ENCODE measurements around the gene PGP.
"Not testable (repeated sequence)": the region's sequence is repeated elsewhere in the genome, so short reads cannot be mapped to it uniquely, and the experiment has no call there.

PGP gene

DNA sequence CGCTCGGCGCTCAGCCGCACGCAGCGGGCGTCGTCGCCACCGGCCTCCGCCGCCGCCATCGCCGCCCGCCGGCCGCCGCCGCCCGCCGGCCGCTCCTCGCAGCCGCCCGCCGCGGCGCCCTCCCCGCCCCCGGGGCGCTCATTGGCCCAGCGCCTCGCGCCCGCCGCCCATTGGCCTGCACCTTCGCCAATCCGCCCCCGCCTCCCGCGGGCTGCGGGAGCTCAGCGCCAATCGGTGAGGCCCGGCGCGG lies at the start of gene PGP:
Gene PGP (minus strand): TSS at position 122 of the 250 bp plus-strand sequence. CDS start 63 bp downstream, at position 59.
- no peak for TF ChIP-seq CTCF (IDR thresholded peaks at IDR 0.05; ENCODE audit: poor library complexity, severe bottlenecking)
- Histone ChIP-seq H3K9me3 (ENCODE audit: severe bottlenecking) (no peaks in the 10 kb centered on the region), H3K27ac (ENCODE audit: poor library complexity, severe bottlenecking) (peak within 1 kb of the TSS; percentile 84), H3K4me1 (ENCODE audit: insufficient read depth, poor library complexity, severe bottlenecking) (peaks cover 8% of the 10 kb centered on the region), H3K27me3 (ENCODE audit: insufficient read depth, poor library complexity, severe bottlenecking) (no peaks in the 10 kb centered on the region), H3K4me3 (ENCODE audit: severe bottlenecking) (peak within 1 kb of the TSS; percentile 76), H3K36me3 (ENCODE audit: low read depth) (peaks cover 20% of the 10 kb centered on the region)
- DNase-seq (ENCODE audit: low spot score) (no peak), ATAC-seq (ENCODE audit: low read depth) (peak; percentile 76; the same call in 2 of the 3 replicates)

- DNase-seq (ENCODE audit: low spot score); H3K4me3 ChIP-seq (ENCODE audit: severe bottlenecking); H3K27ac ChIP-seq (ENCODE audit: poor library complexity, severe bottlenecking); ATAC-seq (ENCODE audit: low read depth); H3K27me3 ChIP-seq (ENCODE audit: insufficient read depth, poor library complexity, severe bottlenecking); H3K4me1 ChIP-seq (ENCODE audit: insufficient read depth, poor library complexity, severe bottlenecking); H3K9me3 ChIP-seq (ENCODE audit: severe bottlenecking): not testable (repeated sequence)
- peaks cover 89% of the 10 kb centered on the region for H3K36me3 ChIP-seq (ENCODE audit: low read depth)
These were observed 48.4 kb upstream of the PGP start for GRCh38 chr16:2263026-2263425.

DNA sequence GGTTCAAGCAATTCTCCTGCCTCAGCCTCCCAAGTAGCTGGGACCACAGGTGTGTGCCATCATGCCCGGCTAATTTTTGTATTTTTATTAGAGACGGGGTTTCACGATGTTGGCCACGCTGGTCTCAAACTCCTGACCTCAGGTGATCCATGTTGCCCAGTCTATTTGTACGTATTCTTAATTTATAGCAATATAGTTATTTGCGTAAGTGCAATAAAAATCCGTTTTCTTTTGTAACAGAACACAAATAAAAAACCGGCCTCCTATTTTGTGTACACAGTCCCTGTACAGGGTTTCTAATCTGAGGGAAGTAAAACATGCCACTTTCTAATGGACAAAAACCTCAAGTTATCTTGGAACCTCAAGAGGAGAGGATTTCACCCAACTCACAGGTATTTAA lies 45.6 kb upstream of the PGP start:
- Histone ChIP-seq H3K9me3 (ENCODE audit: severe bottlenecking) (no peaks in the 10 kb centered on the region), H3K4me3 (ENCODE audit: severe bottlenecking) (no peak overlapping the region), H3K4me1 (ENCODE audit: insufficient read depth, poor library complexity, severe bottlenecking) (no peaks in the 10 kb centered on the region), H3K36me3 (ENCODE audit: low read depth) (peaks cover 100% of the 10 kb centered on the region), H3K27ac (ENCODE audit: poor library complexity, severe bottlenecking) (no peak overlapping the region), H3K27me3 (ENCODE audit: insufficient read depth, poor library complexity, severe bottlenecking) (no peaks in the 10 kb centered on the region)
- TF ChIP-seq CTCF (IDR thresholded peaks at IDR 0.05; ENCODE audit: poor library complexity, severe bottlenecking): no peak
- DNase-seq (ENCODE audit: low spot score) (no peak), ATAC-seq (ENCODE audit: low read depth) (no peak)

DNA sequence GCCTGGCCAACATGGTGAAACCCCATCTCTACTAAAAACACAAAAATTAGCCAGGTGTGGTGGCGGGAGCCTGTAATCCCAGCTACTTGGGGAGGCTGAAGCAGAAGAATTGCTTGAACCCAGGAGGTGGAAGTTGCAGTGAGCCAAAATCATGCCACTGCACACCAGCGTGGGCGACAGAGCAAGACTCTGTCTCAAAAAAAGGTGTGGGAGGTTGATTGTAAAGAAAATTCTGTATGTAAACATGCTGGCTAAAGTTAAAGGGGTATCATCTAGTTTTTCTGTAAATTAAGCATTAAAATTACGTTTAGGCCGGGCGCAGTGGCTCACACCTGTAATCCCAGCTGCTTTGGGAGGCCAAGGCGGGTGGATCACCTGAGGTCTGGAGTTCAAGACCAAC lies 43.9 kb upstream of the PGP start:
- H3K9me3 ChIP-seq (ENCODE audit: severe bottlenecking); H3K27me3 ChIP-seq (ENCODE audit: insufficient read depth, poor library complexity, severe bottlenecking); H3K4me3 ChIP-seq (ENCODE audit: severe bottlenecking); H3K27ac ChIP-seq (ENCODE audit: poor library complexity, severe bottlenecking); ATAC-seq (ENCODE audit: low read depth); H3K4me1 ChIP-seq (ENCODE audit: insufficient read depth, poor library complexity, severe bottlenecking); DNase-seq (ENCODE audit: low spot score): not testable (repeated sequence)
- H3K36me3 ChIP-seq (ENCODE audit: low read depth): peaks cover 99% of the 10 kb centered on the region

GRCh38 chr16:2257726-2258125 lies 43.1 kb upstream of the PGP start:
- Histone ChIP-seq H3K27ac (ENCODE audit: poor library complexity, severe bottlenecking) (no peak overlapping the region), H3K4me1 (ENCODE audit: insufficient read depth, poor library complexity, severe bottlenecking) (no peaks in the 10 kb centered on the region), H3K36me3 (ENCODE audit: low read depth) (peaks cover 97% of the 10 kb centered on the region), H3K4me3 (ENCODE audit: severe bottlenecking) (no peak overlapping the region), H3K9me3 (ENCODE audit: severe bottlenecking) (no peaks in the 10 kb centered on the region), H3K27me3 (ENCODE audit: insufficient read depth, poor library complexity, severe bottlenecking) (no peaks in the 10 kb centered on the region)
- ATAC-seq (ENCODE audit: low read depth) (no peak), DNase-seq (ENCODE audit: low spot score) (no peak)
- TF ChIP-seq CTCF (IDR thresholded peaks at IDR 0.05; ENCODE audit: poor library complexity, severe bottlenecking): no peak

DNA sequence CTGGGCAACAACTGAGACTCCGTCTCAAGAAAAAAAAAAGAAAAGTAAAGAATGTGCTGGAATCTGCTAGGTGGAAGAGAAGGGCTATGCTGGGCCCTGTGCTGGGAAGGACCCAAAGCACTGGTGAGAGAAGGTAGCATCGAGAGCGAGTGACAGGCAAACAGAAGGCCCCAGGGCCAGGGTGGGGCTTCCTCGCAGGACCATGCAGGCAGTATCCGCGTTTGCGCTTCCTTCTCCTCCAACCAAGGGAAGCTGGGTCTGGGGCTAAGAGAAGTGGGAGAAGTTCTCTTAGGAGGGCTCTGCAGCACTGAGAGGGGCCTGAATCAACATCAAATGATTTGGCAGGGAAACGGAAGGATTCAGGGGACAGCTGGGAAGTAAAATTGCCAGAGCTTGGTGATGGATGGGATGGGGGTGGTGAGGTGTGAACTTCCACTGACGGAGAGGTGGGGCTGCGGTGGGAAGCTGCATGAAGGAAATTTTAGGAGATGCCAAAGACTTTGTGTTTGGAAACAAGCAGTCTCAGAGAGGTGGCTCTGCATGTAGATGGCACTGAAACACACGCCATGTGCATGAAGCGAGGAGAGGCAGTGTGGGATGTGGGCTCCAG lies 42.0 kb upstream of the PGP start:
- Histone ChIP-seq H3K36me3 (ENCODE audit: low read depth) (peaks cover 94% of the 10 kb centered on the region), H3K9me3 (ENCODE audit: severe bottlenecking) (no peaks in the 10 kb centered on the region), H3K4me3 (ENCODE audit: severe bottlenecking) (no peak overlapping the region), H3K27me3 (ENCODE audit: insufficient read depth, poor library complexity, severe bottlenecking) (no peaks in the 10 kb centered on the region), H3K27ac (ENCODE audit: poor library complexity, severe bottlenecking) (no peak overlapping the region), H3K4me1 (ENCODE audit: insufficient read depth, poor library complexity, severe bottlenecking) (peaks cover 10% of the 10 kb centered on the region)
- DNase-seq (ENCODE audit: low spot score) (no peak), ATAC-seq (ENCODE audit: low read depth) (no peak)
- no peak for TF ChIP-seq CTCF (IDR thresholded peaks at IDR 0.05; ENCODE audit: poor library complexity, severe bottlenecking)
